SK-N-SH (cell line): Measurements from ENCODE around the gene CELF2. TPM values are rescaled to one million over a fixed set of nuclear protein-coding genes. Genes with fewer than 3 reads are reported as not detected.

Experiments used
- CTCF ChIA-PET: fragments of 300-600, 350-600 bp; formaldehyde crosslinking; extraction: SDS; loops from one replicate; lab custom pipeline; 2021; lab: Yijun Ruan, JAX
- POLR2A ChIA-PET: fragments of 350-600 bp; sonication (Branson Sonifier 250); formaldehyde crosslinking; extraction: SDS; loops from one replicate; lab custom pipeline; 2020; ENCODE audit warnings: antibody characterized with exemption, inconsistent platforms; lab: Yijun Ruan, JAX
- DNase-seq: peaks from one replicate; pipeline ENCODE4 v3.0.0; 2012
- H2AFZ ChIP-seq: fragments of 200-600 bp; sonication (generic); 2 replicates; pipeline ENCODE4 v1.8.1; 2016; ENCODE audit warnings: antibody characterized with exemption, mild to moderate bottlenecking, low read depth
- H3F3A ChIP-seq: fragments of 200-600 bp; sonication (generic); replicated peaks from 2 replicates; pipeline ENCODE3; 2016; ENCODE audit warnings: antibody characterized with exemption, mild to moderate bottlenecking; ENCODE audit not compliant: insufficient read depth
- H3K27ac ChIP-seq, 2 experiments: fragments of 200-500 bp in 1 of 2; fragments of 200-600 bp in 1 of 2; sonication (Bioruptor generic) in 1 of 2; sonication (generic), shearing (Covaris generic) in 1 of 2; 2 replicates each; pipeline versions ENCODE4 v1.5.1 to v1.6.1; 2014 to 2016; ENCODE audit warnings: low read depth in 2 of 2, inconsistent platforms in 1 of 2, low read length in 1 of 2, mild to moderate bottlenecking in 1 of 2, mixed read lengths in 1 of 2
- H3K27me3 ChIP-seq: fragments of 200-600 bp; sonication (generic), shearing (Covaris generic); 2 replicates; pipeline ENCODE4 v1.6.1; 2016; ENCODE audit warnings: mixed run types; ENCODE audit not compliant: insufficient read depth
- H3K36me3 ChIP-seq, 2 experiments: fragments of 200-500 bp in 1 of 2; fragments of 200-600 bp in 1 of 2; sonication (Bioruptor generic) in 1 of 2; sonication (generic) in 1 of 2; replicated peaks in 1 of 2; 2 replicates each; pipeline versions ENCODE3 to v1.5.1; 2014 to 2016; ENCODE audit warnings: low read length in 1 of 2, mild to moderate bottlenecking in 1 of 2; ENCODE audit not compliant: insufficient read depth in 2 of 2, control insufficient read depth in 1 of 2
- H3K4me1 ChIP-seq, 2 experiments: fragments of 200-500 bp in 1 of 2; fragments of 200-600 bp in 1 of 2; sonication (Bioruptor generic) in 1 of 2; sonication (generic), shearing (Covaris generic) in 1 of 2; 2 replicates each; pipeline versions ENCODE4 v1.5.1 to v1.6.1; 2014 to 2016; ENCODE audit warnings: low read depth in 1 of 2, low read length in 1 of 2, mixed run types in 1 of 2; ENCODE audit not compliant: insufficient read depth in 2 of 2, control insufficient read depth in 1 of 2
- H3K4me2 ChIP-seq: fragments of 200-600 bp; sonication (generic), shearing (Covaris generic); 2 replicates; pipeline ENCODE4 v1.6.1; 2017; ENCODE audit warnings: mixed run types
- H3K4me3 ChIP-seq, 2 experiments: fragments of 200-500 bp in 1 of 2; fragments of 200-600 bp in 1 of 2; sonication (Bioruptor generic) in 1 of 2; sonication (generic), shearing (Covaris generic) in 1 of 2; 2 replicates each; pipeline versions ENCODE4 v1.5.1 to v1.8.1; 2014 to 2016; ENCODE audit warnings: low read depth in 2 of 2, inconsistent platforms in 1 of 2, low read length in 1 of 2, mild to moderate bottlenecking in 1 of 2, mixed read lengths in 1 of 2, moderate library complexity in 1 of 2
- H3K79me2 ChIP-seq: fragments of 200-600 bp; sonication (generic); 2 replicates; pipeline ENCODE4 v1.8.1; 2017; ENCODE audit warnings: mild to moderate bottlenecking; ENCODE audit not compliant: insufficient read depth
- H3K9ac ChIP-seq: fragments of 200-600 bp; sonication (generic); 2 replicates; pipeline ENCODE4 v1.6.1; 2017; ENCODE audit warnings: mixed run types
- H3K9me2 ChIP-seq: fragments of 200-600 bp; sonication (generic); 2 replicates; pipeline ENCODE4 v1.6.1; 2017; ENCODE audit warnings: mixed run types
- H3K9me3 ChIP-seq: fragments of 200-600 bp; sonication (generic); 2 replicates; pipeline ENCODE4 v1.6.1; 2017; ENCODE audit warnings: mixed run types, mild to moderate bottlenecking, moderate library complexity
- H4K20me1 ChIP-seq: fragments of 200-600 bp; sonication (generic); 2 replicates; pipeline ENCODE4 v1.6.1; 2017; ENCODE audit warnings: mild to moderate bottlenecking, mixed run types; ENCODE audit not compliant: insufficient read depth
- CHD2 ChIP-seq: fragments of 150-350 bp; IDR thresholded peaks from 2 replicates; pipeline ENCODE4 v1.6.1; 2018; ENCODE audit warnings: low read length; ENCODE audit not compliant: partially characterized antibody
- ELF1 ChIP-seq: IDR thresholded peaks from 2 replicates; pipeline ENCODE4 v1.4.0; 2012
- EP300 ChIP-seq, 2 experiments: IDR thresholded peaks; 2 replicates each; pipeline versions ENCODE4 v1.4.0 to v1.6.1; 2012; ENCODE audit warnings: borderline replicate concordance in 1 of 2, low read depth in 1 of 2, low read length in 1 of 2
- EZH2phosphoT487 ChIP-seq: fragments of 200-600 bp; sonication (generic); IDR thresholded peaks from 2 replicates; pipeline ENCODE4 v1.6.1; 2017; ENCODE audit warnings: low read depth, mixed run types, mild to moderate bottlenecking, antibody characterized with exemption, moderate library complexity, borderline replicate concordance
- FOXJ3 ChIP-seq: sonication (generic); formaldehyde crosslinking; IDR thresholded peaks from 2 replicates; pipeline ENCODE4 v1.5.1; 2020; ENCODE audit warnings: mild to moderate bottlenecking, missing genetic modification reagents
- FOXM1 ChIP-seq: IDR thresholded peaks from 2 replicates; pipeline ENCODE4 v1.4.0; 2012; ENCODE audit warnings: low read depth, mild to moderate bottlenecking
- GABPA ChIP-seq: IDR thresholded peaks from 2 replicates; pipeline ENCODE4 v1.4.0; 2012; ENCODE audit warnings: low read depth, mild to moderate bottlenecking
- IRF3 ChIP-seq: fragments of 150-350 bp; IDR thresholded peaks from 2 replicates; pipeline ENCODE4 v1.6.1; 2016; ENCODE audit warnings: mild to moderate bottlenecking, low read depth, low read length
- JUND ChIP-seq: IDR thresholded peaks from 2 replicates; pipeline ENCODE4 v1.4.0; 2012
- MAX ChIP-seq: IDR thresholded peaks from 2 replicates; pipeline ENCODE4 v1.4.0; 2012; ENCODE audit warnings: low read depth
- MEF2A ChIP-seq: IDR thresholded peaks from 2 replicates; pipeline ENCODE4 v1.4.0; 2012; ENCODE audit warnings: low read depth, borderline replicate concordance
- NFIC ChIP-seq: IDR thresholded peaks from 2 replicates; pipeline ENCODE4 v1.4.0; 2012; ENCODE audit warnings: borderline replicate concordance
- NRF1 ChIP-seq: IDR thresholded peaks from 2 replicates; pipeline ENCODE4 v1.6.1; 2012; ENCODE audit warnings: low read depth, mild to moderate bottlenecking, low read length
- POLR2AphosphoS5 ChIP-seq: IDR thresholded peaks from 2 replicates; pipeline ENCODE4 v1.6.1; 2012; ENCODE audit warnings: low read depth, low read length
- REST ChIP-seq: IDR thresholded peaks from 2 replicates; pipeline ENCODE4 v1.6.1; 2012; ENCODE audit warnings: mild to moderate bottlenecking, low read depth, low read length, moderate library complexity
- RXRA ChIP-seq: IDR thresholded peaks from 2 replicates; pipeline ENCODE4 v1.4.0; 2012; ENCODE audit warnings: low read depth, mild to moderate bottlenecking, borderline replicate concordance
- SIN3A ChIP-seq: IDR thresholded peaks from 2 replicates; pipeline ENCODE4 v1.6.1; 2012; ENCODE audit warnings: low read depth, mild to moderate bottlenecking, low read length, moderate library complexity, borderline replicate concordance
- TAF1 ChIP-seq: IDR thresholded peaks from 2 replicates; pipeline ENCODE4 v1.6.1; 2012; ENCODE audit warnings: low read depth, mild to moderate bottlenecking, low read length, moderate library complexity, borderline replicate concordance
- USF1 ChIP-seq: IDR thresholded peaks from 2 replicates; pipeline ENCODE4 v1.4.0; 2012; ENCODE audit warnings: low read depth, borderline replicate concordance
- YY1 ChIP-seq: IDR thresholded peaks from 2 replicates; pipeline ENCODE4 v1.4.0; 2012; ENCODE audit warnings: low read depth, mild to moderate bottlenecking
- WGBS: methylation state at CpG from one replicate; pipeline ENCODE4 v1.1.6; 2017; ENCODE audit warnings: low lambda C conversion rate; 5-methylcytosine and 5-hydroxymethylcytosine counted together
- polyA plus RNA-seq, 3 experiments: library from polyadenylated mRNA; depleted of rRNA; stranded (reverse); fragments of >200 nt; gene quantifications; 2 replicates each; pipeline ENCODE4 v1.2.3, GENCODE V29; 2012

The CELF2 gene
- polyA plus RNA-seq, 1 of the 3 experiments (the other 2 are of a cell fraction): 0.03 TPM

GRCh38 chr10:11169976-11170375 lies 152.3 kb downstream of the CELF2 start:
- Histone ChIP-seq H3K9me3 (no peaks in the 10 kb centered on the region), H3K4me1 (peaks cover 0 to 9% of the 10 kb centered on the region in 2 experiments; a peak in 1 of 4 replicates), H3K4me2 (no peak overlapping the region), H3K4me3 (no peak overlapping the region), H3K36me3 (no peaks in the 10 kb centered on the region), H3F3A (no peaks in the 10 kb centered on the region), H3K27me3 (no peaks in the 10 kb centered on the region), H3K79me2 (no peaks in the 10 kb centered on the region), H4K20me1 (no peaks in the 10 kb centered on the region), H2AFZ (no peak overlapping the region), H3K9ac (no peak overlapping the region), H3K9me2 (no peaks in the 10 kb centered on the region), H3K27ac (no peak overlapping the region)
- ChIA-PET POLR2A (no interaction called here), CTCF (no interaction called here)
- no peak for DNase-seq
- no peak for TF ChIP-seq JUND
- no peak for TF ChIP-seq ELF1
- no peak for TF ChIP-seq YY1
- no peak for TF ChIP-seq MEF2A
- no peak for TF ChIP-seq IRF3
- no peak for TF ChIP-seq EP300 (IDR thresholded peaks at IDR 0.05; ENCODE audit: borderline replicate concordance in 1 of 2, low read depth in 1 of 2, low read length in 1 of 2)
- no peak for TF ChIP-seq RXRA
- no peak for TF ChIP-seq TAF1
- TF ChIP-seq REST: no peak
- WGBS: 72% methylated on average over 2 of the region's 2 CpGs

- H3K79me2 ChIP-seq: no peaks in the 10 kb centered on the region
- CTCF ChIA-PET: no interaction called here
- no peaks in the 10 kb centered on the region for H3K9me3 ChIP-seq
- DNase-seq: no peak
- H3F3A ChIP-seq: no peaks in the 10 kb centered on the region
- no peak for TF ChIP-seq SIN3A
- no peak for TF ChIP-seq MAX
- no peak for TF ChIP-seq ELF1
- no peak for TF ChIP-seq POLR2AphosphoS5
- TF ChIP-seq CHD2: no peak
- no peak for TF ChIP-seq GABPA
- no peak for TF ChIP-seq IRF3
- TF ChIP-seq EZH2phosphoT487: no peak
- TF ChIP-seq RXRA: no peak
- TF ChIP-seq NRF1: no peak
- TF ChIP-seq FOXM1: no peak
- TF ChIP-seq NFIC: no peak
- TF ChIP-seq FOXJ3 (CRISPR knock-in tag): no peak
- TF ChIP-seq USF1: no peak
- H3K4me1 ChIP-seq: peaks cover 0 to 5% of the 10 kb centered on the region in 2 experiments; a peak in 1 of 4 replicates
- 43% methylated on average over 8 of the region's 8 CpGs for WGBS
- no peaks in the 10 kb centered on the region for H3K36me3 ChIP-seq
- H2AFZ ChIP-seq: no peak overlapping the region
- H3K9me2 ChIP-seq: no peaks in the 10 kb centered on the region
- no peak overlapping the region for H3K4me2 ChIP-seq
- H3K4me3 ChIP-seq: no peak overlapping the region
- H4K20me1 ChIP-seq: no peaks in the 10 kb centered on the region
- H3K9ac ChIP-seq: no peak overlapping the region
- H3K27me3 ChIP-seq: no peaks in the 10 kb centered on the region
- no peak overlapping the region for H3K27ac ChIP-seq
- POLR2A ChIA-PET: no interaction called here
These were observed 152.9 kb downstream of the CELF2 start for GRCh38 chr10:11170574-11170973.
